ENCODE data around the gene ENDOV. TPM values are rescaled to one million over a fixed set of nuclear protein-coding genes. Genes with fewer than 3 reads are reported as not detected.

Gene ENDOV
- total and polyA plus RNA-seq, 4 donors = 5.7 to 11.9 (median 8.3) TPM

- 86% methylated on average over 27 of the region's 27 CpGs for WGBS
- TF ChIP-seq JUND (IDR thresholded peaks at IDR 0.05) = no peak
- TF ChIP-seq NR2F2 (IDR thresholded peaks at IDR 0.05) = no peak
- TF ChIP-seq REST (IDR thresholded peaks at IDR 0.05) = no peak
- TF ChIP-seq FOXA1 (IDR thresholded peaks at IDR 0.05) = no peak
- TF ChIP-seq FOXA2 (IDR thresholded peaks at IDR 0.05) = no peak
- TF ChIP-seq ATF3 (IDR thresholded peaks at IDR 0.05) = no peak
- no peak for TF ChIP-seq RAD21 (IDR thresholded peaks at IDR 0.05)
- no peak for TF ChIP-seq YY1 (IDR thresholded peaks at IDR 0.05)
- no peak for TF ChIP-seq HNF4G (IDR thresholded peaks at IDR 0.05)
- TF ChIP-seq EGR1 (IDR thresholded peaks at IDR 0.05; ENCODE audit: low read depth in 2 of 2) = no peak
- TF ChIP-seq RXRA (IDR thresholded peaks at IDR 0.05) = no peak
- TF ChIP-seq, protein P1, sequence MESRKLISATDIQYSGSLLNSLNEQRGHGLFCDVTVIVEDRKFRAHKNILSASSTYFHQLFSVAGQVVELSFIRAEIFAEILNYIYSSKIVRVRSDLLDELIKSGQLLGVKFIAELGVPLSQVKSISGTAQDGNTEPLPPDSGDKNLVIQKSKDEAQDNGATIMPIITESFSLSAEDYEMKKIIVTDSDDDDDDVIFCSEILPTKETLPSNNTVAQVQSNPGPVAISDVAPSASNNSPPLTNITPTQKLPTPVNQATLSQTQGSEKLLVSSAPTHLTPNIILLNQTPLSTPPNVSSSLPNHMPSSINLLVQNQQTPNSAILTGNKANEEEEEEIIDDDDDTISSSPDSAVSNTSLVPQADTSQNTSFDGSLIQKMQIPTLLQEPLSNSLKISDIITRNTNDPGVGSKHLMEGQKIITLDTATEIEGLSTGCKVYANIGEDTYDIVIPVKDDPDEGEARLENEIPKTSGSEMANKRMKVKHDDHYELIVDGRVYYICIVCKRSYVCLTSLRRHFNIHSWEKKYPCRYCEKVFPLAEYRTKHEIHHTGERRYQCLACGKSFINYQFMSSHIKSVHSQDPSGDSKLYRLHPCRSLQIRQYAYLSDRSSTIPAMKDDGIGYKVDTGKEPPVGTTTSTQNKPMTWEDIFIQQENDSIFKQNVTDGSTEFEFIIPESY (IDR thresholded peaks at IDR 0.05) = no peak
- TF ChIP-seq HNF4A (conservative IDR thresholded peaks at IDR 0.05) = no peak
- TF ChIP-seq, protein P2, sequence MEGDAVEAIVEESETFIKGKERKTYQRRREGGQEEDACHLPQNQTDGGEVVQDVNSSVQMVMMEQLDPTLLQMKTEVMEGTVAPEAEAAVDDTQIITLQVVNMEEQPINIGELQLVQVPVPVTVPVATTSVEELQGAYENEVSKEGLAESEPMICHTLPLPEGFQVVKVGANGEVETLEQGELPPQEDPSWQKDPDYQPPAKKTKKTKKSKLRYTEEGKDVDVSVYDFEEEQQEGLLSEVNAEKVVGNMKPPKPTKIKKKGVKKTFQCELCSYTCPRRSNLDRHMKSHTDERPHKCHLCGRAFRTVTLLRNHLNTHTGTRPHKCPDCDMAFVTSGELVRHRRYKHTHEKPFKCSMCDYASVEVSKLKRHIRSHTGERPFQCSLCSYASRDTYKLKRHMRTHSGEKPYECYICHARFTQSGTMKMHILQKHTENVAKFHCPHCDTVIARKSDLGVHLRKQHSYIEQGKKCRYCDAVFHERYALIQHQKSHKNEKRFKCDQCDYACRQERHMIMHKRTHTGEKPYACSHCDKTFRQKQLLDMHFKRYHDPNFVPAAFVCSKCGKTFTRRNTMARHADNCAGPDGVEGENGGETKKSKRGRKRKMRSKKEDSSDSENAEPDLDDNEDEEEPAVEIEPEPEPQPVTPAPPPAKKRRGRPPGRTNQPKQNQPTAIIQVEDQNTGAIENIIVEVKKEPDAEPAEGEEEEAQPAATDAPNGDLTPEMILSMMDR (IDR thresholded peaks at IDR 0.05; ENCODE audit: low read depth, low read length, missing input control) = no peak
- TF ChIP-seq GABPA (IDR thresholded peaks at IDR 0.05 in 1 of 2, conservative IDR thresholded peaks at IDR 0.05 in 1 of 2) = no peak
- TF ChIP-seq SP1 (IDR thresholded peaks at IDR 0.05) = no peak
- Histone ChIP-seq H3K27me3 (ENCODE audit: control insufficient read depth in 4 of 4, insufficient read depth in 4 of 4, low read length in 3 of 4) (no peaks in the 10 kb centered on the region), H3K9me3 (ENCODE audit: control insufficient read depth in 4 of 4, low read length in 3 of 4) (no peaks in the 10 kb centered on the region), H3K27ac (ENCODE audit: low read depth in 1 of 2, low read length in 2 of 2) (no peak overlapping the region), H3K36me3 (ENCODE audit: control insufficient read depth in 4 of 4, insufficient read depth in 3 of 4, low read depth in 1 of 4, low read length in 3 of 4) (no peaks in the 10 kb centered on the region), H3K4me1 (ENCODE audit: control insufficient read depth in 4 of 4, insufficient read depth in 4 of 4, low read length in 3 of 4) (peaks cover 4 to 12% (median 9%) of the 10 kb centered on the region in 4 donors), H3K9ac (ENCODE audit: low read depth in 1 of 2, low read length in 2 of 2) (no peak overlapping the region), H3K4me3 (ENCODE audit: low read depth in 1 of 3, low read length in 3 of 3) (no peak overlapping the region)
- no peak for DNase-seq (ENCODE audit: low spot score)
These were observed 34.4 kb downstream of the ENDOV start for GRCh38 chr17:80449194-80449929.

Measured in liver (tissue), 9 donors.